Measurements from ENCODE around the gene KCNE1. TPM values are rescaled to one million over a fixed set of nuclear protein-coding genes. Genes with fewer than 3 reads are reported as not detected.
"Not testable (repeated sequence)": the region's sequence is repeated elsewhere in the genome, so short reads cannot be mapped to it uniquely, and the experiment has no call there.

KCNE1 gene
- total RNA-seq, 2 donors from 2014 or later, result 4.8 to 7.5 TPM

- intact Hi-C loops (cut with DNase I), result no loop called here
- ATAC-seq (no peak), DNase-seq (no peak)
These were observed 7.0 kb upstream of the KCNE1 start for GRCh38 chr21:34519016-34519415.

GRCh38 chr21:34518301-34518700 is 6.3 kb upstream of the KCNE1 start:
- intact Hi-C loops (cut with DNase I), result no loop called here
- no peak for DNase-seq
- no peak for ATAC-seq

- intact Hi-C loops (cut with DNase I), result no loop called here
- no peak for DNase-seq
- no peak for ATAC-seq
These were observed 5.7 kb upstream of the KCNE1 start for GRCh38 chr21:34517491-34518245.

GRCh38 chr21:34517039-34517438 is 5.0 kb upstream of the KCNE1 start:
- intact Hi-C loops (cut with DNase I), result no loop called here
- DNase-seq, result no peak
- no peak for ATAC-seq

GRCh38 chr21:34514576-34515115 is 2.6 kb upstream of the KCNE1 start:
- intact Hi-C loops (cut with DNase I), result no loop called here
- ATAC-seq (no peak), DNase-seq (no peak)

- DNase-seq (no peak), ATAC-seq (peak in 1 of 2 donors; percentile 29)
- intact Hi-C loops (cut with DNase I), result no loop called here
These were observed 1.2 kb upstream of the KCNE1 start for GRCh38 chr21:34513129-34513675.

GRCh38 chr21:34511181-34511580 is 829 bp downstream of the KCNE1 start:
- intact Hi-C loops (cut with DNase I), result no loop called here
- no peak for DNase-seq
- peak; percentile 35 to 59 for ATAC-seq

- intact Hi-C loops (cut with DNase I), result loop anchor here in 1 of 2 donors (1.0 kb wide), 1 partner anchor 93 kb away; no protein-coding TSS in a partner anchor
- ATAC-seq (peak; percentile 89 to 92), DNase-seq (peak; percentile 86)
These were observed 1.6 kb downstream of the KCNE1 start for GRCh38 chr21:34510148-34511142.

GRCh38 chr21:34509151-34509550 is 2.9 kb downstream of the KCNE1 start:
- no peak for ATAC-seq
- no peak for DNase-seq
- intact Hi-C loops (cut with DNase I), result no loop called here

- intact Hi-C loops (cut with DNase I), result no loop called here
- DNase-seq (no peak), ATAC-seq (no peak)
These were observed 7.4 kb downstream of the KCNE1 start for GRCh38 chr21:34504595-34504994.

GRCh38 chr21:34502480-34503106 is 9.4 kb downstream of the KCNE1 start:
- no peak for ATAC-seq
- intact Hi-C loops (cut with DNase I), result no loop called here
- DNase-seq, result no peak

GRCh38 chr21:34501716-34502115 is 10.3 kb downstream of the KCNE1 start:
- DNase-seq, result no peak
- intact Hi-C loops (cut with DNase I), result no loop called here
- ATAC-seq, result no peak

GRCh38 chr21:34500191-34500590 is 11.8 kb downstream of the KCNE1 start:
- ATAC-seq, result no peak
- intact Hi-C loops (cut with DNase I), result no loop called here
- DNase-seq, result no peak

- DNase-seq (no peak), ATAC-seq (no peak)
- intact Hi-C loops (cut with DNase I), result no loop called here
These were observed 12.9 kb downstream of the KCNE1 start for GRCh38 chr21:34499116-34499515.

- intact Hi-C loops (cut with DNase I), result no loop called here
- DNase-seq (no peak), ATAC-seq (peak in 1 of 2 donors; percentile 61)
These were observed 13.4 kb downstream of the KCNE1 start for GRCh38 chr21:34498623-34499022.

GRCh38 chr21:34483854-34484253 is 28.2 kb downstream of the KCNE1 start:
- DNase-seq; ATAC-seq; intact Hi-C loops (cut with DNase I): not testable (repeated sequence)

- DNase-seq; intact Hi-C loops (cut with DNase I): not testable (repeated sequence)
- ATAC-seq, result peak in 1 of 2 donors; percentile 48
These were observed 28.6 kb downstream of the KCNE1 start for GRCh38 chr21:34483435-34483834.

- ATAC-seq; intact Hi-C loops (cut with DNase I): not testable (repeated sequence)
These were observed 44.7 kb downstream of the KCNE1 start for GRCh38 chr21:34467333-34467732.

GRCh38 chr21:34459426-34459825 is 52.6 kb downstream of the KCNE1 start:
- ATAC-seq, result peak; percentile 88 to 91
- DNase-seq; intact Hi-C loops (cut with DNase I): not testable (repeated sequence)

More at GRCh38 chr21:34467333-34467732, 44.7 kb downstream of the KCNE1 start:
- DNase-seq, result not testable (repeated sequence)

Measured in left cardiac atrium (tissue), 4 donors.